DMS 273 (cell line): ENCODE data around the gene SELL.
"Not testable (repeated sequence)": the region's sequence is repeated elsewhere in the genome, so short reads cannot be mapped to it uniquely, and the experiment has no call there.

Experiments
- DNase-seq: peaks from one replicate; lab custom pipeline; 2025; ENCODE audit not compliant: unreplicated experiment; lab: John Stamatoyannopoulos, UW

The SELL gene

DNA sequence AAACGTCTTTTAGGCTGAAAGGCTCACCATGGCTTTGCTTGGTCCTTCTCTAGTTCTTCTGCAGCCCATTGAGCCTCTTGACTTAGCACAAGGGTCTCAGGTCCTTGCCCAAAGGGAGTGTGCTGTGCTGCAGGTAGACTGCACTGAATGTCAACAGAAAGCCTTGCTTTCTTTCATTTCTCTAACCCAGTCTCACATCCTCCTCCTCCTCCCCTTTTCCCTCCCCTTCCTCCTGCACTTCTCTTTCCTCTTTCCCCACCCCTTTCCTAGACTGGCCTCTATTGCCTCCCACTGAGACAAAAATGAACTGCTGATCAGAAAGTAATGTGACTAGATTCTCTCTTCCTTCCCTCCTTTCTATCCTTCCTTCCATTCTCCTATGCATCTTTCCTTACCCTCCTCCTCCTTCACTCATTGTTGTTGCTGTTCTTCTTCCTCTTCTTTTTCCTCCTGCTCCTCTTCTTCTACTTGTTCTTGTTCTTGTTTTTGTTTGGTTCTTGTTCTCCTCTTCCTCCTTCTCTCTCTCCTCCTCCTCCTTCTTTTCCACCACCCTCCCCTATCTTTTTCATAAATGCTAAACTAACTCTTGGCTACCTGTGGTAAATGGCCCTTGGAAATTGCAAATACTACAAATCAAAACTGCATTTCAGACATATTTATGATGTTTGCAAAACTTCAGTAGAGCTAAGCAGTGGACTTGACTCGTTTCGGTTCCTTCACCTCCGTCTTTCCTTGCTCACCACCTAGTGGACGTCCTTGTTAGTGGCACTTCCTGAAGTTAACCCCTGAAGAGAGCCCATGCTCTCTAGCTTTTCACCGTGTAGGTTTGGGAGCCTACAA is at the start of gene SELL:
SELL (minus strand) TSS at position 152 of the 840 bp plus-strand sequence; CDS start at position 30, 122 bp downstream.
- DNase-seq, result peak; percentile 85

DNA sequence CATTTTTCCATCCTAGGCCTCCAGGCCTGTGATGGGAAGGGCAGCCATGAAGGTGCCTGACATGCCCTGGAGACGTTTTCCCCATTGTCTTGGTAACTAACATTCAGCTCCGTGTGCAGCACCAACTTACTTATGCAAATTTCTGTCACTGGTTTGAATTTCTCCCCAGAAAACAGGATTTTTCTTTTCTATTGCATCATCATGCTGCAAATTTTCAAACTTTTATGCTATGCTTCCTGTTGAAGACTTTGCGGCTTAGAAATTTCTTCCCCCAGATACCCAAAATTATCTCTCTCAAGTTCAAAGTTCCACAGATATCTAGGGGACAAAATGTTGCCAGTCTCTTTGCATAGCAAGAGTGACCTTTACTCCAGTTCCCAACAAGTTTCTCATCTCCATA is 47.6 kb upstream of the SELL start:
- DNase-seq, result no peak

DNA sequence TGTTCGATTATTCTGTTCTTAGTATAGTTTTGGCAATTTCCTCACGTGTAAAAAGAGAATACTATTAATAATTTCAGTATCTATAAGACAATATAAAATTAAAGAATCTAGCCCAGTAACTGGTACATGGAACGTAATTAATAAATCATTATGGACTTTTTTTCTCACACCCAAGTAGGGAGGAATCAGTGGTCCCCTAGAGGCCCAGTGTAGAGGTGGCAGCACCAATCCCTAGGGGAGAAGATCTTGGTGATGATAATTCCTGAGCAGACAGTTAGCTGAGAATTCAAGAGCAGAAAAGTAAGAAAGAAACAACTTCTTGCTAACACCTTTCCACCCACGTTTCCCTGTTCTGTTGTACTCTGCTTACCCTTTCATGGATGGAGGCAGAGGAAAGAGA is 42.1 kb upstream of the SELL start:
- no peak for DNase-seq

DNA sequence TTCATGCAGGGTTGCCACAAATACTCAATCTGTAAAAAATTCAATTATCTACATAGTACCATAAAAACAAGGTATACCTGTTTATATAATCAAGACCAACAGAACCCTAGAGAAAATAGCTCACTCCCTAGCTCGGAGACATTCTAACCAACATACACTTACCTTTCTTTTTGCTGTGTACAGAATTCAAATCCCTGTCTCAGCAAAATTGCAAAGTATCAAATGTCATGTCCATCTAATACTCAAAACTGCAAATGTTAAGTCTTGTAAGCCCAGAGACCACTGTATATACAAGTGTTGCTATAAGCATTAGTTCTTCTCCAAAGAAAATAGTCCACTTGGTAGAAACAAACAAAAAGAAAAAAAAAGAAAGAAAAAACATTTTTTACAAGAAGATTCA is 38.6 kb upstream of the SELL start:
- no peak for DNase-seq

GRCh38 chr1:169746550-169746949 is 35.1 kb upstream of the SELL start:
- DNase-seq, result no peak

- no peak for DNase-seq
Observed at GRCh38 chr1:169745015-169745861, 33.8 kb upstream of the SELL start.

- DNase-seq, result no peak
Observed at GRCh38 chr1:169741666-169742394, 30.4 kb upstream of the SELL start.

DNA sequence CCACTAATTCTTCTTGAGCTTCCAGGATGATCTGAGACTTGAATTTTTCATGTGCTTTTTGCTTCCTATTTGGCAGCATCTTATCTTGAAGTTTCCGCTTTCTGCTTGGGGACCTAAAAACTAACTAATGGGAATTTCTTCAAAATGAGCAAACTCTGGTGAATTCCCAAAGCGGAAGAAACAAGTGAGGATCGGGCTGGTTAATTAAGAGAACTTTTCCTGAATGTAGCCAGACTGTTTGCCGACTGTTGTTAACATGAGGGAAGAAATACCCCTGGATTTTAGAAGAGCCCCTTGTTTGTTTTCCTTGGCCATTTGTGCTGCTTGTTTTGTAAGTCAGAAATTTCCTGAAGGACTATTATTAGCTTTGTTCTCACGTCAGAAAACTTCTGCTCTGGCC is 28.6 kb upstream of the SELL start:
- no peak for DNase-seq

GRCh38 chr1:169733924-169734323 is 22.5 kb upstream of the SELL start, which contains the start of gene SELE:
SELE (minus strand) TSS chr1:169734079; CDS start chr1:169733612, 467 bp downstream.
- DNase-seq, result no peak

DNA sequence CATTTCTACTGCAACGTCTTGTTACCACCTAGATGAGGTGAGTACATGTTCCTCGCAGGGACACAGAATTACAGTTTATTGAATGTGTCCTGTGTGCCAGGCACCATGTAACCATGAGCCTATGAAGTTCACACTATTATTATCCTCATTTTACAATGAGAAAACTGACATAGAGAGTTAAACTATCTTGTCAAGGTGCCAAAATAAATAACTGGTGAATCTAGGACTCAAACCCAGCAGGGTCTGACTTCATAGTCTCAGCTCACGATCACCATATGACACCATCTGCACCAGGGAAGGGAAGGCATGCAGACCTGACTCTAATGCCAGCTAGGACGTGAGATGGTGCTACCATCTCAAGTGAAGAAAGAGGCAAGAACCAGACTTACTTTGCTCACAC is 20.0 kb upstream of the SELL start:
- DNase-seq, result no peak

DNA sequence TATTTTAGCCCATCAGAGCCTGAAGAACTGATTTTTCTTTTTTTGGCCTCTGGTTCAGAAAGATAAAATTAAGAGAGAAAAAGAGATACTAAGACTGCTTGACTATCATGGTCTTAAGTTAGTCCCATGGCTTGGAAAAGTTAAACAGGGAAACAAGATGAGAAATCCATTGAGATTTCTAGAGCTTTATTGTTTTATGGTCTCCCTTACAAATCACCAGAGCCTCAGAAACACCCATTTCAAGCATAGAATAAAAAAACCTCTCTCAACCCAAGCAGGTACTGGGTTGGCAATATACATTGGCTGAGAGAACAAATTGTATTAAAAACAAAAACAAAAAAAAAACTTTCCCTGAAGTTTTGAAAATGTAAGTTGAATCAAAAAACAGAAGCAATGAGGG is 18.6 kb upstream of the SELL start:
- DNase-seq, result no peak

DNA sequence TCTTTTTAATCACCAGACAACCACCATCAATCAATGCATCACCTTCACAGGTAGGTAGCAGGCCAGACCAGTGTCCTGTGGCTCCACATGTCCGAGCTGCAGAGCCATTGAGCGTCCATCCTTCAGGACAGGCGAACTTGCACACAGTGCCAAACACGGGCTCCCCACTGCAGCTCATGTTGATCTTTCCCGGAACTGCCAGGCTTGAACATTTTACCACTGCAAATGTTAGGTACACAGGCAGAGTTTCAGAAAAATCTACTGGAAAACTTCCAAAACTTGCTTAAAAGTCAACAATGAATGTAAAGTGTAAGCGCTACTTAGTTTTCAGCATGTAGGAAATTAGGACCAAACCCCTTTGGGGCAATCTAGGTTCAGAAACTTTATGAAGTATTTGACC is 15.9 kb upstream of the SELL start:
- DNase-seq, result no peak

DNA sequence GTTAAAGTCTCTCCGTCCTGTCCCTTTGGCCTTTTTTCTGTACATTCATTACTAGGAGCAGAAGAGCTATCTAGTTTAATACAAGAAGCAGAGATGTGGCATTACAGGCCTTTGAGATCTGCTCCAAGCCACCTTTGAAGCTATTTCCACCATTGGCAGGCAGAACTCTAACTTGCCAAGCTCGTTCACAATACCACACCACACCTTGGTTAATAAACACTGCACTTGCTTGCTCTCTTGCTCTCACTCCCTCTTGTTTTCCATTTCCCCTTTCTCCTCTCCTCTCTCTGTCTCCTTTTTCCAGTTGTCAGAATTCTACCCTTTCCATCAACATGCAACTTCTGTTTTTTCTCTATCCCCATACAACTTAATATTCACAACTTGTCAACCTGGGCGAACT is 15.4 kb upstream of the SELL start:
- DNase-seq, result no peak

GRCh38 chr1:169725930-169726329 is 14.5 kb upstream of the SELL start:
- no peak for DNase-seq

- no peak for DNase-seq
Observed at GRCh38 chr1:169724168-169724567, 12.7 kb upstream of the SELL start.

- no peak for DNase-seq
Observed at GRCh38 chr1:169723763-169724162, 12.3 kb upstream of the SELL start.

- DNase-seq, result no peak
Observed at GRCh38 chr1:169722779-169723178, 11.4 kb upstream of the SELL start.

DNA sequence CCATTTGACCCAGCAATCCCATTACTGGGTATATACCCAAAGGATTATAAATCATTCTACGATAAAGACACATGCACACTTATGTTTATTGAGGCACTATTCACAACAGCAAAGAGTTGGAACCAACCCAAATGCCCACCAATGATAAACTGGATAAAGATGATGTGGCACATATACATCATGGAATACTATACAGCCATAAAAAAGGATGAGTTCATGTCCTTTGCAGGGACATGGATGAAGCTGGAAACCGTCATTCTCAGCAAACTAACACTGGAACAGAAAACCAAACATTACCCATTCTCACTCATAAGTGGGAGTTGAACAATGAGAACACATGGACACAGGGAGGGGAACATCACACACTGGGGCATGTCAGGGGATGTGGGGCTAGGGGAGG is 3.7 kb upstream of the SELL start:
- not testable (repeated sequence) for DNase-seq

- DNase-seq, result not testable (repeated sequence)
Observed at GRCh38 chr1:169713090-169713489, 1.7 kb upstream of the SELL start.

DNA sequence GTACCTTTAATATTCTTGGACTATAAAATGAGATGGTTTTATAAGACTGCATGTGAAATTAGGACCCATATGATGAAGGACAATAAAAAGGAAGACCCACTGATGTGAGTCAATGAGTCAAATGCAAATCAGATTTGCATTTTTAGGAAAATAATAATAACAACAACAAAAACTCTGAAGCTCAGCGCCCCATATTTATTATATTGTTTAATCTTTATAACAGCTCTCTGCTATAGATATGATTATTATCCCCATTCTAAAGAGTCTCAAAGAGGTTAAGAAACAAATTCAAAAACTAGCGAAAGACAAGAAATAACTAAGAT is 850 bp upstream of the SELL start:
- DNase-seq, result no peak

GRCh38 chr1:169708647-169709046 is 2.8 kb downstream of the SELL start:
- no peak for DNase-seq
